Daoy (cell line): Measurements from ENCODE around the gene SETD9. TPM values are rescaled to one million over a fixed set of nuclear protein-coding genes. Genes with fewer than 3 reads are reported as not detected.
A peak's percentile ranks its signal among the peaks of the same experiment; 100 is the strongest.

Experiments used
- DNase-seq: peaks from one replicate; pipeline ENCODE4 v3.0.0-alpha.2; 2015; ENCODE audit warnings: low read depth
- total RNA-seq: library from RNA; depleted of rRNA; stranded (reverse); fragments of >200 nt; shearing (Covaris generic); gene quantifications from 2 replicates; pipeline ENCODE4 v1.2.3, GENCODE V29; 2014; rRNA removed

The SETD9 gene
- total RNA-seq, 1 experiment from 2014 or later: 28.4 TPM

DNA sequence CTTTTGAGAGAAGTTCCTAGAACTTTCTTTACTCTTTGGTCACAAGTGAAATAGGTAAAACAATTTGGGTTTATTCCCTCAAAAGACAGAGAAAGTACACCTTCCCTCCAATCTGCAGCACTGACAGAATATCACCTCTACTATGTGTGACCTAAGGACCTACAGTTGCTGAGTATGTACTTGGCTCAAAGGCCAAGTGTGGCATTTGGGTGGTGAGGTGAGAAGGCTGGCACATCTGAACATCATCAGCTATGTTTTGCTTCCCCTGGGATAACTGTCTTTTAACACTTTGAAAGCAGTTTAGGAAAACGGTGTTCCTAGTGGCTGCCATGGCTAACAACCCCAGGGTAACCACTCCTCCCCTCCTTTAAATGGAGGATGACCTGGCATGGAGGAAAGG, 24.9 kb downstream of the SETD9 start:
- no peak for DNase-seq

DNA sequence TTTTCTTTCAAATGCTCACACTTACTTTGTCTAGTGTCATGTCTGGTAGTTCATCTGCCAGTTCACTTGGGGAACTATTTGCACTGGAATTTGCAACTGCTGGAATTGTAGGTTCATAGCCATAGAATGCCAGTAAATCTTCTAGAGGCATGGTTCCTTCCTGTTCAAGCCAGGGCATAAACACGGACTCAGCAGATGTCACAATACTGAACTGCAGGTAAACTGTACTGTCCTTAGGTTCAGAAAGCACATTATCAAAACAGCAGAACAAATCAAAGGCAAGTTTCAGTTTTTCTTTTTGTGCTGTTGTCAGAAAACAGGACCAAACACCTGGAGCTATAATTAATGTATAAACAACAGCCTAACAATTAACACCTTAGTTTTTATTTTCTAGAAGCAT, 29.5 kb downstream of the SETD9 start:
- no peak for DNase-seq

DNA sequence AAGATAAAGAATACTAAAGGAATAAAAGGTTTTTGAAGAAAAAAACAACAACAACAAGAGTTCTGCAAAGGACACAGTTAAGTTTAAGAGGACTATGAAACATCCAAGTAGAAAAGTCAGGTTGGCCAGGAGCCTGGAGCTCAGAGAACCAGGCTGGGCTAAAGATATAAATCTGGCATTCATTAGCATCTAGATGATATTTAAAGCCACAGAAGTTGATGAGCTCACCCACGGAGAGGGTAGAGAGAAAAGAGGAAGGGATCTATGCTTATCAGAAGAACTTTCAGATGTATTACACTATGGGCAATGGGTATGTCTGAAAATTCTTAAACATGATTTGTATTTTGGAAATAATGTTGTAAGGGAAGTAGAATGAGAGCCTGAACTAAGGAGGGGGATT, 32.6 kb downstream of the SETD9 start:
- DNase-seq: no peak

DNA sequence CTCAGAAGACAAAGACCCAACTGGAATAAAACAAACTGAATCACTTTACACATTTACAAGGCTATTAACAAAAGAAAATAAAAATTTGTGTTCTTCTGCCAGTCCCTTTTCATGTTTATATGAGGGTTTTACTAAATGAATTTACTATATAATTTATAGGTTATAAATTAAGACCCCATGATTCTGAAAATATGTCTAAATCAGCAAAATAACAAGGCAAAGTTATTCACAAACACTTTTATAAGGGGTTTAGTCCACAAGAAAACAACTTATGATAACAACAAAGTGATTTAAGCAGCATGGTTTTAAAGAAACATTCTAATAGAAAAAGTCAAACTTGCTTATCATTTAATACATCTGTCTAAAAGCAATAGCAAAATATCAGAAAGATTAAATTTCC, 37.7 kb downstream of the SETD9 start:
- DNase-seq: no peak

DNA sequence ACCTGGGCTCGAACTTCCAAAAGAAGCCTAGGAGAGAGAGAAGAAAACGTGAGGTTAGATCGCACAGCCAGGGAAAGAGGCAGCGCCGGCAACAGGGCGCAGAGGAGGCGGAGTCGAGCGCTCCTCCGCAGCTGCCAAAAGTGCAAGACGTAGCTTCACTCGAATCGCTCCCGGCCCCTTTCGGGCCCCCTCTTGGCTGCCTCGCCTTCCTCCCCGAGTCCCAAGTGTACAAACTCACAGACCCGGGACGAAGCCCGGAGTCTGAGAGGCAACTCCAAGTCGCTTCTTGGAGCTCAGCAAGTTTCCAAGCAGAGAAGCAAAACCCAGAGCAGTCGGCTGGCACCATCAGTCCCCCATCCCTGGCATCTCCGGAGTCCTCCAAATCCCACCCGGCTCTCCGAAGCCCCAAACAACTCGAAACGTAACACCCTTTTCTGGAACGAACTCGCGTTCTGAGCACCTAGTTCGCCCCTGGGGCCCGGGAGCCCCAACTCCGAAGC, 41.3 kb downstream of the SETD9 start:
- DNase-seq: peak; percentile 73

DNA sequence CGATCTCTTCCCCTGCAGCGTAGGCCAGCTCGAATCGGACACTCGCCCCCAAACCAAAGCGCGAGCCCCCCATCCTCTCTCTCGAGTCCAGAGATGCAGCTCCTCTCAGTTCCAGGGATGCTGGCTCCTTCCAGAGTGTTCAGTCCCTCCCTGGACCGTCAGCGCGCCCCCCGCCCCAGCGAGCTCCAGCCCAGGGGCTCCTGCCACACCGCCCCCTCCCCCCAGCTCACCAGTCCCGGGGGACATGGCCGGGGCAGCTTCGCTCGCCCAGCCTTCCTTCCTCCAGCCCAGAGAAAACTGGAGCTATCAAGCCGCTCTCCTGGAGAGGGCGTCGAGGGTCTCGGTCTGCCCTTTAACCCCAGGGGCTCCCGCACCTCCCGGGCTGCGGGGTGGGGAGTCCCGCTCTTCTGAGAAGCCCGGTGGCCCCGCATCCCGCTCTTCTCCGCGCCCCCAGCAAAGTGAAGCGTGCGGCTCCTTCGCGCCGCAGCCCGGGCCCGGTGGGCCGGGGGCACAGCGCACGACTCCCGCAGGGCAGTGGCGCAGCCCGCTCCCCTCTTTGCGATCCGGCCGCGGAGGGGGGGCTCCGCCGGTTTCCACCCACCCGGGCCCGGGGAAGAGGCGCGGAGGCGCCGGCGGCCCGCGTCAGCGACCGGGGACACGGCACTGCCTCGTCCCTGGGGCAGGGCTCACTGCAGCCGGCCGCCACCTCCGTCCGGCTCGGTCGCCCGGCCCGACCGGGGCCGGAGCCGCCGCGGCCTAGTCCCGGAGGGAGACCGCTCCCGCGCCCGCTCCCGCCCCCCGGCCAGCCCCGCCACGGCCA, 41.9 kb downstream of the SETD9 start:
- DNase-seq: peak; percentile 34

DNA sequence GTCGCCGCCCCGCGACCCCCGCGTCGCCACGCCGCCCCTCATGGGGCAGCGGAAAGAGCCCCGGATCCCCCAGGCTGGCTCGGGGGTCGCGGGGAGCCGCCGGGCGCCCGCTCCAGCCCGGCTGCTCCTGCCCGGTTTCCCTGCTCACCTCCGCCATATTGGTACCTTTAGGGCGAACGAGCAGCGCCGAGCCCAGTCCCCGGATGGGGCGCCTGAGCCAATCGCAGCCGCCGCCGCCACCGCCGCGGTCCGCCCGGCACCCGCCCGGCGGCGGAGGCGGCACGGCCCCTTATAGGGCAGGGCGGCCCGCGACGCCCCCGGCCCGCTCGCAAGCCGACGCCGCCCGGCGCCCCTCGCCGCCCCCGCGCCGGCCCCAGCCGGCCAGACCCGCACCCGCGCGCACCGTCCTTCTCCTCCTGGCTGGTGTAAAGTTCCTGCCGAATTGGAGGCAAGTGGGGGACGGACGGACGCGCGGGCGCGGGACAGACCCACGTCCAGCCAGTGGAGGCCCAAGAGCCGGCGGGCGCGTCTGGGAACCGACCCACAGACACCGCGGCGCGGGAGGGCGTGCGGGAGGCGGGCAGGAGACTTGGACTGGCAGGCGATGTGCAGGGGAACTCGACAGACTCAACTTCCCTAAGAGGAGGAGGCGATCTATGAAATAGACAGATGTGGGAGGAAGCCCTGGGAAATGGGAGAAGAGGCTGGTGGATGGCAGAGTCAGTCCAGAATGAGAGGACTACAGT, 42.7 kb downstream of the SETD9 start, which contains the start of gene MIER3:
MIER3 (minus strand) TSS at position 178 of the 746 bp plus-strand sequence; CDS start at position 157, 21 bp downstream.
- peak; percentile 90 for DNase-seq

DNA sequence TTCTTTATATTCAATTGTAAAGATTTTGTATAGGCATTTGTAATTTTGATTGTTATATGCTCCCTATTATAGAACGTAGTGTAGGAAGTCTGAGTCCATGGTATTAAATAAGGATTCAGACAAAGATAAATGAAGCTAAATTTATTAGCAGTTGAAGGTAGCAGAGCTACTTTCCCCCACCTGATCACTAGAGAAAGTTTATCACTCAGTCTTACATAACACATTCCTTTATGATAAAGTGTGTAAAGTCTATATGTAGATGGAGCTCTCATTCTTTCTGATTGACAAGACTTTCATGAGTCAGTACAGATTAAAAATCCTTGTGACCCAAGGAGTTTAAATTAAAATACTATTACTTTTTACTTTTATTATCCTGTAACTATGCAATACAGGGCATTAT, 44.9 kb downstream of the SETD9 start:
- DNase-seq: no peak

DNA sequence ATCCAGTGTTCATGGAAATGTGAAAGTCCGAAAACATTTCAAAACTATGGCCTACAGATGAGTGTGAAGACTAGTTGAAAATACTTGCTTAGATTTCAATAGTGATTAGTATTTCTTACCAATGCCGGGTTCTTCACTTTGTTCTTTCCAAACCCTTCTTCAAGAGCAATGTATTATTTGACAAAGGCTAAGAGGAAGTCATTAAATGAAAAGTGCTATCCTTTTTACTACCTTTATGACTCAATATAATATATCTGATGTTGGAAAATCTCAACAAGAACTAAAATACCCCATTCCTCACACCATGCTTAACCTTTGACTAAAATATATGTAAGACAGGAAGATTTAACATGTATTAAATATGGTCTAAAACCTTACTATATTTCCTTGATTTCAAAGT, 49.2 kb downstream of the SETD9 start:
- no peak for DNase-seq

DNA sequence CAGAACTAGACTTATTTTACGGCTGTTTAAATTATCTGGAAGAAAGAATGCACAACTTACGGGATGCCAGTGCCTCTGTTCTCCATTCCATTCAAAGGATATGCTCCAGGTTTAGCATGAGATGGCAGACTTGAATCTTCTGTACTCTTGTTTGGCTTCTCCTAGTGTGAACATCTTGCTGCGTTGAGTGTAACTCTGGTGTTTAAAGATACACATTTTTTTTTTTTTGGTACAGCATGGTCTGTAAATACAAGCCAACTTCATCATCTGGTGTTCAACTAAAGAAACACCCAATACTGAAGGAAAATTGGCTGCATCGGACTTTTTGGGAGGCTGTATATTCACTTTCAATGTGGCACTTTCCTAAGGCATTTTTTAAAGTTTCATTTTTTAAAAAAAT, 49.9 kb downstream of the SETD9 start:
- no peak for DNase-seq

DNA sequence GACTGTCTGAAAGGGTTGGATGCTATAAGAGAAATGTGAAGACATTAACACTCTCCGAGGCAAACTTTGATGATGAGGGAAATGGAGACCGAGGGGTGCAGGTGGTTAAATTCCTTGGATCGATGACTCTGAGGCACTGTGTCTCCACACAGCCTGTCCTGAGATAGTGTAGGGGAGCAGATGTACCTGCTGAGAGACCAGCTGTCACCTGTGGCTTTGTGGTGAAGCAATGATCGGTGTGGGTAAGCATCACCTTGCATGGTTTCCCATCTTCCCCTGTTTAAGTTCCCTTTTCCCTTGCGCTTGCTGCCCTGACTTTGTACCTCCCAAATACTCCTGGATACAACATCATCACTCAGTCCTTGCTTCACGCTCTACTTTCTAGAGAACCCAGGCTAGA, 52.4 kb downstream of the SETD9 start:
- no peak for DNase-seq

DNA sequence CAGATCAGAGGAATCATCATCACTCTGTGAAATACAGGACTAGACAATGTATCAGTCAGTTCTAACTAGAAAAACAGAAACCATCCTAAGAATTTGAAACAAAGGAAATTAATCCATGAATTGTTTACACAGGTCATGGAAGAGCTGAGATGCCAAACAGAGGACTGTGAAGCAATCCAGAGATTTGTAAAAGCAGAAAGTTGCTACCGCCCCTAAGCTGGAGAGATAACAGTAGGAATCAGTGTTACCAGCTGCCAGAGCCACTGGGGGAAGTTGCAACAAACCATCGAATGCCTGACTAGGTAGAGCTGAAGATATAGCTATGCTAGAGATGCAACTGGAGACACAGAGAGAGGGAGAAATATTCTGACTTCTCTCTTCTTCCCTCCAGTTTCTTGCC, 52.9 kb downstream of the SETD9 start:
- DNase-seq: no peak

DNA sequence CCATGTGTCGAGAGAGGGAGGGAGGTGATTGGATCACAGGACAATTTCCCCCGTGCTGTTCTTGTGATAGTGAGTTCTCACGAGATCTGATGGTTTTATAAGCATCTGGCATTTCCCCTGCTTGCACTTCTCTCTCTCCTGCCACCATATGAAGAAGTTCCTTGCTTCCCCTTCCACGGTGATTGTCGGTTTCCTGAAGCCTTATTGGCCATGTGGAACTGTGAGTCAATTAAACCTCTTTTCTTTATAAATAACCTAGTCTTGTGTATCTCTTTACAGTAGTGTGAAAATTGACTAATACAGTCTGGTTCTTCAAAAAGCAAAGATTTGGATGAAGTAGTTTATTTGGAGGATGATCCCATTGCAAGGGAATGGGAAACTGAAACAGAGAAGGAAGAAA, 53.9 kb downstream of the SETD9 start:
- DNase-seq: no peak

DNA sequence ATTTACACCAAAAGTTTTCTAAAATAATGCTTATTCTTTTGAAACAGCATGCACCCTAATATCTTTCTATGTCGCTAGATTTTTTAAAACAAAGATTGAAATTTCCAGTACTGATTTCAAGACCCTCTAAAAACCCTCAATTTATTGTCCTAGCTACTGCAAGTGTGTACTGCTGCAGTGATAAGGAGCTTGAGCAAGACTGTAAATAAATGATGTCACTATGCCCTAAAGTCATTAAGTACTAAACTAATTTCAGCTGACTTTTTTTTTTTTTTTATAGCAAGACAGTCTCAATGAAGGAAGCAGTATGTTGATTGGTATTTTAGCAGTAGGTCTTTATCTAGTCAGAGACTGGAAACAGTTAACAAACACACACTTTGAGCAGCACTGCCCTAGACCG, 54.8 kb downstream of the SETD9 start:
- no peak for DNase-seq

Other genes starting within 250 kb of the SETD9 start
- 8.6 and 10.2 TPM in 2 replicates for gene MAP3K1, start 94.0 kb upstream of the SETD9 start, total RNA-seq
- 21.0 and 31.7 TPM in 2 replicates for gene MIER3, start 42.5 kb downstream of the SETD9 start, total RNA-seq